A673 (cell line): ENCODE data around the gene PI4K2A.

Source experiments
- CTCF ChIP-seq: fragments of 300-800, 200-600 bp; sonication (generic); conservative IDR thresholded peaks from 2 replicates; pipeline ENCODE4 v1.5.1; 2017; ENCODE audit warnings: low read depth, mild to moderate bottlenecking, antibody characterized with exemption, low read length, moderate library complexity, mixed read lengths
- EZH2 ChIP-seq: fragments of 200-600 bp; sonication (generic); IDR thresholded peaks from 2 replicates; pipeline ENCODE4 v1.6.1; 2017; ENCODE audit warnings: borderline replicate concordance, low read depth, mild to moderate bottlenecking, mixed read lengths, antibody characterized with exemption, low read length; ENCODE audit not compliant: poor library complexity, severe bottlenecking

- no peak for TF ChIP-seq CTCF
- no peak for TF ChIP-seq EZH2
These were observed 3.0 kb downstream of the PI4K2A start for GRCh38 chr10:97643441-97643985.
